CD4-positive, alpha-beta memory T cell (primary cell): Measurements from ENCODE around the gene ITPR2. TPM values are rescaled to one million over a fixed set of nuclear protein-coding genes. Genes with fewer than 3 reads are reported as not detected.

Source experiments
- CTCF ChIA-PET: fragments of 350-600 bp; sonication (Branson Sonifier 250); formaldehyde crosslinking; loops from one replicate; lab custom pipeline; 2021; ENCODE audit warnings: inconsistent platforms; ENCODE audit not compliant: partially characterized antibody; lab: Charles Lee
- POLR2A ChIA-PET: fragments of 350-600 bp; sonication (Branson Sonifier 250); formaldehyde crosslinking; loops from one replicate; lab custom pipeline; 2021; ENCODE audit not compliant: partially characterized antibody; lab: Charles Lee
- DNase-seq, 5 donors: peaks; one replicate each; pipeline versions ENCODE4 v3.0.0 to v3.0.0-alpha.2; 2020 to 2022; ENCODE audit warnings: mixed read lengths in 1 of 5
- H3K27ac ChIP-seq: one replicate; pipeline ENCODE4 v1.7.0; 2013; ENCODE audit warnings: low read depth, low read length
- H3K27me3 ChIP-seq: 2 replicates; pipeline ENCODE4 v1.7.0; 2013; ENCODE audit warnings: mild to moderate bottlenecking, low read length, moderate library complexity; ENCODE audit not compliant: insufficient read depth
- H3K36me3 ChIP-seq: 2 replicates; pipeline ENCODE4 v1.7.0; 2013; ENCODE audit warnings: mild to moderate bottlenecking, low read length, moderate library complexity; ENCODE audit not compliant: insufficient read depth
- H3K4me1 ChIP-seq: 2 replicates; pipeline ENCODE4 v1.7.0; 2013; ENCODE audit warnings: mild to moderate bottlenecking, low read length, moderate library complexity; ENCODE audit not compliant: insufficient read depth
- H3K4me3 ChIP-seq, 2 donors: one replicate each; pipeline ENCODE4 v1.7.0; 2013; ENCODE audit warnings: low read length in 2 of 2, mild to moderate bottlenecking in 1 of 2
- H3K9me3 ChIP-seq, 2 donors: one replicate each; pipeline ENCODE4 v1.7.0; 2013; ENCODE audit warnings: low read length in 2 of 2, control low read depth in 1 of 2; ENCODE audit not compliant: control insufficient read depth in 1 of 2
- H3K27ac Mint-ChIP-seq, 7 donors: one replicate each; pipeline ENCODE4 v1.8.0; 2020 to 2021; ENCODE audit warnings: mixed read lengths in 7 of 7, mild to moderate bottlenecking in 6 of 7, inconsistent platforms in 3 of 7, moderate library complexity in 3 of 7
- H3K27me3 Mint-ChIP-seq, 2 donors: one replicate each; pipeline ENCODE4 v1.8.0; 2020 to 2021; ENCODE audit warnings: mixed read lengths in 2 of 2
- H3K36me3 Mint-ChIP-seq, 2 donors: one replicate each; pipeline ENCODE4 v1.8.0; 2020 to 2021; ENCODE audit warnings: mixed read lengths in 2 of 2, inconsistent platforms in 1 of 2, mild to moderate bottlenecking in 1 of 2
- H3K4me1 Mint-ChIP-seq, 4 donors: one replicate each; pipeline ENCODE4 v1.8.0; 2020 to 2021; ENCODE audit warnings: mixed read lengths in 4 of 4, mild to moderate bottlenecking in 1 of 4
- H3K4me3 Mint-ChIP-seq, 8 donors: one replicate each; pipeline ENCODE4 v1.8.0; 2020 to 2021; ENCODE audit warnings: mixed read lengths in 8 of 8, mild to moderate bottlenecking in 7 of 8, moderate library complexity in 6 of 8, inconsistent platforms in 3 of 8
- H3K9me3 Mint-ChIP-seq, 8 donors: one replicate each; pipeline ENCODE4 v1.8.0; 2020 to 2021; ENCODE audit warnings: mixed read lengths in 8 of 8, mild to moderate bottlenecking in 5 of 8, inconsistent platforms in 3 of 8, moderate library complexity in 1 of 8
- intact Hi-C: fragments of 100-400 bp; cut with micrococcal nuclease; formaldehyde crosslinking; loops from one replicate; pipeline ENCODE4 v1.15.1; 2023
- polyA plus RNA-seq, 2 donors: library from polyadenylated mRNA; unstranded; fragments of 300-500 nt; fragmentation: Illumina TruSeq; gene quantifications; one replicate each; pipeline ENCODE4 v1.2.3, GENCODE V29; 2021
- total RNA-seq, 2 experiments: library from RNA; stranded (reverse); gene quantifications; one replicate each; pipeline ENCODE4 v1.2.3, GENCODE V29; 2021

Gene ITPR2
- total and polyA plus RNA-seq, 4 experiments from 2014 or later, result 4.7 to 55.6 (median 34.1) TPM

DNA sequence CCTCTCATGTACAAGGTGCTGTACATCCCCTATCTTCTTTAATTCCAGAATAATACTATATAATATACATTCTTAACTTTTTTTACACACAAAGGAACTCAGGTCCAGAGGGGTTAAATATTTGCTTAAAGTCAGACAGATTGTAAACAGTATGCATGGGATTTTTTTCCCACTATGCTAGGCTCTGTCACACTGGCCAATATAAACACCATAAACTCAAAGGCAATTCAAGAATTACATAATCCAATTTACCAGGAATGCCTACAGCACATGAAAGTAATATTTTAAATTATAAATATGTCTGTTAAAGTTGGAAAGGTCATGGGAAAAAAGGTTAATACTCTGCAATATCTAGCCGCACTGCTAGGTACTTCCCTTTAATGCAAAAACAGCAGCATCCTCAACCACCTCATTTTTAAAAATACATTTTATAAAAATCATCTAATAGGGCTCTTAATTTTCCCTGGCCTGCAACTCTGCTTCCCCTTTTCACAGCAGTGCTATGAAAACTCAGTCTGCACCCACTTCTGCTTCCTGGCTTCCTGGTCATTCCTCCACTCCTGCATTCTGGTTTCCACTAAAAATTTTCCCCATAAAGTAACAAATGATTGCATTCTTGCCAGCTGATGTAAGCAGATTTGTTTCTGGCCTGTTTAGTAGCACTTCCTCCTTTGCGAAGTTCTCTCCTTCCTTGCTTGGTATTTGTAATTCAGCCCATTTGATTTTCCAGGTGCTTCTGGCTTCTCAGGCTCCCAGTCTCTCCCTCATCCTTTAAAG, 128.1 kb downstream of the ITPR2 start:
- Histone ChIP-seq H3K36me3 (no peaks in the 10 kb centered on the region), H3K27ac (no peak overlapping the region), H3K27me3 (no peaks in the 10 kb centered on the region), H3K4me1 (no peaks in the 10 kb centered on the region), H3K4me3 (no peak overlapping the region), H3K9me3 (no peaks in the 10 kb centered on the region)
- ChIA-PET CTCF (no interaction called here), POLR2A (no interaction called here)
- no peaks in the 10 kb centered on the region for H3K9me3 Mint-ChIP-seq
- peaks cover 13 to 17% of the 10 kb centered on the region in 2 donors for H3K36me3 Mint-ChIP-seq
- intact Hi-C loops, result no loop called here
- no peaks in the 10 kb centered on the region for H3K4me1 Mint-ChIP-seq
- DNase-seq, result no peak
- H3K27ac Mint-ChIP-seq, result no peak overlapping the region
- H3K4me3 Mint-ChIP-seq, result no peak overlapping the region
- no peaks in the 10 kb centered on the region for H3K27me3 Mint-ChIP-seq

DNA sequence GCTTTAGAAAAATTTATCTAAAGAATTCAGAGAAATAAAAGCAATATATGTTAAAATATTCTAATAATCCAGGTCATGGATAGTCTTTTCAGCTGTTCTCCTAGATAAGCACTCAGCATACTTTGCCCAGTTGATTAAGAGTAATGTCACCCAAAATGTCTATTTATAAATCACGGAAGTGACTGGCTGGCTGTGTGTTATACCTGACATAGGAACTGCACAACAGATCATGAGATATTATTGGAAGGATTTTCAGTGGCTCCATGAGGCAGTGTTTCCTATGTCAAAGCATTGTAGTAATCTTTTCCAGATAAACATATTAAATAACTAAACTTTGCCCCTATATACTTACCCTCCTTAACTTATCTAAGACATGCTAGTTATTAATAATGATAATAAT, 128.8 kb downstream of the ITPR2 start:
- ChIA-PET CTCF (no interaction called here), POLR2A (no interaction called here)
- Mint-ChIP-seq H3K4me1 (no peaks in the 10 kb centered on the region), H3K36me3 (peaks cover 14% of the 10 kb centered on the region in 2 donors), H3K27ac (no peak overlapping the region), H3K27me3 (no peaks in the 10 kb centered on the region), H3K4me3 (no peak overlapping the region), H3K9me3 (no peaks in the 10 kb centered on the region)
- no peaks in the 10 kb centered on the region for H3K27me3 ChIP-seq
- intact Hi-C loops, result no loop called here
- no peak for DNase-seq
- H3K27ac ChIP-seq, result no peak overlapping the region
- H3K4me1 ChIP-seq, result no peaks in the 10 kb centered on the region
- no peaks in the 10 kb centered on the region for H3K36me3 ChIP-seq
- H3K9me3 ChIP-seq, result no peaks in the 10 kb centered on the region
- no peak overlapping the region for H3K4me3 ChIP-seq

DNA sequence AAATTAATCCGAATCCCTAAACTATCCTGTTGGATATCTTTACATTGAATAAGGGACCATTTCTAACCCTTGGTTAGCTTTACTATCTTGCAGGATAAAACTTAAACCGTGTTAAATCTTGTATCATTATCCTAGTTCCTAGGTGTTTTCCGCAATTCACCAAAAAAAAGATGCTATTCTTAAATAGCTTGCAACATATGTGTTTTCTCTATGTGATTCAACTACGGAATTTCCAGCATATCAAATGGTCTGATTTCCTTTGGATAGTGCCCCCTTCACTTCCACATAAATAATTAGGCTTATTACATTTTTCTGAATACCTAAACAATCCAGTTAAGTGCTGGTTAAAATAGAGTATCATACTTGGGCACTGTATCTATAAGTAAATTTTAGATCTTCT, 130.3 kb downstream of the ITPR2 start:
- no peak for DNase-seq
- Histone ChIP-seq H3K36me3 (no peaks in the 10 kb centered on the region), H3K27ac (no peak overlapping the region), H3K9me3 (no peaks in the 10 kb centered on the region), H3K27me3 (no peaks in the 10 kb centered on the region), H3K4me1 (no peaks in the 10 kb centered on the region), H3K4me3 (no peak overlapping the region)
- H3K4me3 Mint-ChIP-seq, result no peak overlapping the region
- H3K4me1 Mint-ChIP-seq, result no peaks in the 10 kb centered on the region
- H3K9me3 Mint-ChIP-seq, result no peaks in the 10 kb centered on the region
- POLR2A ChIA-PET, result no interaction called here
- no peak overlapping the region for H3K27ac Mint-ChIP-seq
- intact Hi-C loops, result no loop called here
- H3K27me3 Mint-ChIP-seq, result no peaks in the 10 kb centered on the region
- CTCF ChIA-PET, result no interaction called here
- peaks cover 14 to 16% of the 10 kb centered on the region in 2 donors for H3K36me3 Mint-ChIP-seq

DNA sequence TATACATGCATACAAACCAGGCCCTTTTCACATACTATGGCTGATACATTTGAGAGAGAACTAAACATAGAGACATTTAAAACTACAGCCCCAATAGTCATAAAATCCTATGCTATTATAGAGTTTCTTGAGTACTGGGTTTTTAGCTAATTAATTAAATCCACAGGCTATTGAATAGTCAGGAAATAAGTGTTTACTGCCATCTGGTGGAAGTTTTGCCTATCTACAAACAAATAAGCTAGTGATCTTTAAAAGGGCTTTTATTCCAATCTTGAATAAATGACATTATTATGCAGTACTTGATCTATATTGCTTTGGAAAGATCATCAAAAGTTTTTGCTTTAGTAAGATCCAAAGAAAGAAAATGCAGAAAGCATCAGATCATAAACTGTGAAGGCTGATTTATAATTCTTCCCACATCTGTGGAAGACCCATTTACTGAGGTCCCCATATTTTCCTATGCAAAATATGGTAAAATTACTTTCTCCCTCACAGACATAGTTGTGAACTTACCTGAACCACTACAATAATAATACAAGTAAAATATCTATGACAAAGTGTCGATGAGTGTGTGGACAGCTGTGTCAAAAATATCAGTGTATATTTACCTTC, 131.3 kb downstream of the ITPR2 start:
- intact Hi-C loops, result loop anchor here (1.0 kb wide), 1 partner anchor 604 kb away; no protein-coding TSS in a partner anchor
- Mint-ChIP-seq H3K36me3 (peaks cover 21 to 25% of the 10 kb centered on the region in 2 donors), H3K27ac (peak overlapping the region in 1 of 7 donors; percentile 47), H3K27me3 (no peaks in the 10 kb centered on the region), H3K4me3 (no peak overlapping the region), H3K9me3 (no peaks in the 10 kb centered on the region), H3K4me1 (no peaks in the 10 kb centered on the region)
- no peaks in the 10 kb centered on the region for H3K4me1 ChIP-seq
- H3K27ac ChIP-seq, result no peak overlapping the region
- ChIA-PET CTCF (interaction anchor here (0.8 to 1.3 kb wide), 6 partner anchors 9 to 612 kb away, joined by 3 to 11 read pairs (median 4); no protein-coding TSS in a partner anchor), POLR2A (no interaction called here)
- H3K9me3 ChIP-seq, result no peaks in the 10 kb centered on the region
- no peaks in the 10 kb centered on the region for H3K27me3 ChIP-seq
- peak in 4 of 5 donors; percentile 14 to 23 (median 18) for DNase-seq
- H3K4me3 ChIP-seq, result no peak overlapping the region
- H3K36me3 ChIP-seq, result peaks cover 4% of the 10 kb centered on the region

DNA sequence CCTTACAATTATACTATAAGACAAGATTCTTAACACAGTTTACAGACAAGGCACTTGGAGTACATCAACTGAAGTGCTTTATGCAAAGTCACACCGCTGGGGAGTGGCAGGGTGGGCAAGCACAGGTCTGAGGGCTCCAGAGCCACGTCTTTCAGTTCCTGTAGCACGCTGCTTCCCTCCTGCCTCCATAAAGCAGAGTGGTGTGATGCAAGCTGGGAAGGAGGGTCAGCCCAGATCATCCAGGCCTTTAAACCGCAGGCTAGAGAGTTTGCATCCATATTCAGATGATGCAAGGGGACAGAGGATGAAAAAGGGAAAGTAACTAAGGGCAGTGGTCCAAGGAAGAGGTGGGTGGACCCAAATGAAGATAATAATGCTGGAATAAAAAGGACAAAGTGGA, 132.6 kb downstream of the ITPR2 start:
- no peaks in the 10 kb centered on the region for H3K27me3 Mint-ChIP-seq
- ChIA-PET CTCF (interaction anchor here (1.0 to 1.3 kb wide), 3 partner anchors 7 to 130 kb away, joined by 3 to 5 read pairs (median 3); no protein-coding TSS in a partner anchor), POLR2A (no interaction called here)
- H3K4me1 Mint-ChIP-seq, result no peaks in the 10 kb centered on the region
- Histone ChIP-seq H3K9me3 (no peaks in the 10 kb centered on the region), H3K4me3 (no peak overlapping the region), H3K27me3 (no peaks in the 10 kb centered on the region), H3K27ac (no peak overlapping the region), H3K36me3 (peaks cover 4% of the 10 kb centered on the region), H3K4me1 (no peaks in the 10 kb centered on the region)
- H3K9me3 Mint-ChIP-seq, result no peaks in the 10 kb centered on the region
- no peak for DNase-seq
- H3K27ac Mint-ChIP-seq, result no peak overlapping the region
- no peak overlapping the region for H3K4me3 Mint-ChIP-seq
- intact Hi-C loops, result no loop called here
- peaks cover 33 to 38% of the 10 kb centered on the region in 2 donors for H3K36me3 Mint-ChIP-seq

DNA sequence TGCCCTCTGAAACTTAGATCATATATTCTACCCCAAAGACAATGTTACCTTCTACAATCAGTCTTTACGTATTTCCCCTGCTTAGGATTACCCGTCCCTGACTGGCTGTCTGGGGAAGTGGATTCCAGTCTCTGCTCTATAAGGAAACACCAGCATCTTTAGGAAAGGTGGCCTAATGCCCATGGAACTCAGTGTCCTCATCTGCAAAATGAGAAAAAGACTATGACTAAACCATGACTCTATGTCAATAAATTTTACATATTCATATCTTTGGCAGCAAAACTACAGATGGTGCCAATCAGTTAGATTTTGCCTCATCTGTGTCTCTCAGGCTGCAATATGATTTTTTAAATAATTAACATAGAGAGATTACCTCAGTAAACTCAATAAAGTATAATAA, 133.8 kb downstream of the ITPR2 start:
- H3K27ac Mint-ChIP-seq, result peak overlapping the region in 1 of 7 donors; percentile 11
- H3K4me1 Mint-ChIP-seq, result no peaks in the 10 kb centered on the region
- no peak overlapping the region for H3K4me3 Mint-ChIP-seq
- H3K9me3 ChIP-seq, result no peaks in the 10 kb centered on the region
- ChIA-PET CTCF (interaction anchor here (1.0 kb wide), 1 partner anchor 11 kb away, joined by 3 read pairs; no protein-coding TSS in a partner anchor), POLR2A (no interaction called here)
- intact Hi-C loops, result no loop called here
- H3K27ac ChIP-seq, result no peak overlapping the region
- DNase-seq, result no peak
- no peaks in the 10 kb centered on the region for H3K27me3 ChIP-seq
- H3K36me3 ChIP-seq, result peaks cover 4% of the 10 kb centered on the region
- no peaks in the 10 kb centered on the region for H3K27me3 Mint-ChIP-seq
- H3K4me3 ChIP-seq, result no peak overlapping the region
- H3K9me3 Mint-ChIP-seq, result no peaks in the 10 kb centered on the region
- H3K4me1 ChIP-seq, result no peaks in the 10 kb centered on the region
- H3K36me3 Mint-ChIP-seq, result peaks cover 43 to 50% of the 10 kb centered on the region in 2 donors

DNA sequence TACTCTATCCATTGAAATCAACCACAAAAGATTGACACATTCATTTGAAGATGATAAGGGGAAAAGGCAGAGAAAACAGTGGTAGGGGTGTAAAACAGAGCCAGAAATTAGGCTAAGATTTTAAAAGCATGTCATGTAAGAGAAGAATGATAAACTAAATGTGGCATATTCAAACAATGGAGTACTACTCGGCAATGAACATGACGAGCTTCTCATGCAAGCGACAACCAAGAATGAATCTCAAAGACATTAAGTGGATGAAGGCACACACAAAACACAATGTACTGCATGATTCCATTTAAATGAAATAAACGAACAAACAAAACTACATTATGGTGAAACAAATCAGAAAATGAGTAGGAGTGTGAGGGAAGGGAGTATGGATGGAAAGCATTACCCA, 134.8 kb downstream of the ITPR2 start:
- Mint-ChIP-seq H3K27me3 (no peaks in the 10 kb centered on the region), H3K4me1 (no peaks in the 10 kb centered on the region), H3K9me3 (no peaks in the 10 kb centered on the region), H3K4me3 (no peak overlapping the region), H3K27ac (no peak overlapping the region), H3K36me3 (peaks cover 49 to 57% of the 10 kb centered on the region in 2 donors)
- Histone ChIP-seq H3K9me3 (no peaks in the 10 kb centered on the region), H3K27ac (no peak overlapping the region), H3K4me1 (no peaks in the 10 kb centered on the region), H3K4me3 (no peak overlapping the region), H3K36me3 (peaks cover 4% of the 10 kb centered on the region), H3K27me3 (no peaks in the 10 kb centered on the region)
- POLR2A ChIA-PET, result no interaction called here
- CTCF ChIA-PET, result no interaction called here
- DNase-seq, result no peak
- intact Hi-C loops, result no loop called here
